ENCODE data around the gene TYR. TPM values are rescaled to one million over a fixed set of nuclear protein-coding genes. Genes with fewer than 3 reads are reported as not detected.

Gene TYR
- total and polyA plus RNA-seq, 8 donors, result not detected

DNA sequence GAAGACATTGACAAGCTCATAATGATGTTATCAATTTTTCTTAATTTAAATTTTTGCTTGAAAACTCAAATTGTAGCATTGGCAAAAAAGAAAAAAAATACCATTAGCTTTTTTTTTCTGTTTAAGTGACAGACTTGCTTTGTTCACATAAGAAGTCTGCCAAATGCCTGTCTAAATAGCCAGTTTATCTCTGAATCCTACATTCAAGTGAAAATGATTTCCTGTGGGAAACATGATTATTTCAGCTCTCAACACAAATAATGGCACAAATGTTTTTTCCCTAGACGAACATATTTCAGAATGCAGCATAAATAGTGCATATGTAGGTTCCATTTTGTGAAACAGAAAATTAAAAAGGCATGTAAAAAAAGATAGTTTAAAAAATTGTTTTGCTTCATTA is 23.5 kb downstream of the TYR start:
- intact Hi-C loops (cut with DNase I; ENCODE audit: low total_unique reads), result no loop called here
- no peaks in the 10 kb centered on the region for H3K4me1 ChIP-seq
- H3K27me3 ChIP-seq, result no peaks in the 10 kb centered on the region
- H3K4me3 ChIP-seq, result no peak overlapping the region
- TF ChIP-seq POLR2A (IDR thresholded peaks at IDR 0.05) (no peak), EP300 (IDR thresholded peaks at IDR 0.05) (no peak), POLR2AphosphoS5 (IDR thresholded peaks at IDR 0.05) (no peak)
- TF ChIP-seq, protein P1, sequence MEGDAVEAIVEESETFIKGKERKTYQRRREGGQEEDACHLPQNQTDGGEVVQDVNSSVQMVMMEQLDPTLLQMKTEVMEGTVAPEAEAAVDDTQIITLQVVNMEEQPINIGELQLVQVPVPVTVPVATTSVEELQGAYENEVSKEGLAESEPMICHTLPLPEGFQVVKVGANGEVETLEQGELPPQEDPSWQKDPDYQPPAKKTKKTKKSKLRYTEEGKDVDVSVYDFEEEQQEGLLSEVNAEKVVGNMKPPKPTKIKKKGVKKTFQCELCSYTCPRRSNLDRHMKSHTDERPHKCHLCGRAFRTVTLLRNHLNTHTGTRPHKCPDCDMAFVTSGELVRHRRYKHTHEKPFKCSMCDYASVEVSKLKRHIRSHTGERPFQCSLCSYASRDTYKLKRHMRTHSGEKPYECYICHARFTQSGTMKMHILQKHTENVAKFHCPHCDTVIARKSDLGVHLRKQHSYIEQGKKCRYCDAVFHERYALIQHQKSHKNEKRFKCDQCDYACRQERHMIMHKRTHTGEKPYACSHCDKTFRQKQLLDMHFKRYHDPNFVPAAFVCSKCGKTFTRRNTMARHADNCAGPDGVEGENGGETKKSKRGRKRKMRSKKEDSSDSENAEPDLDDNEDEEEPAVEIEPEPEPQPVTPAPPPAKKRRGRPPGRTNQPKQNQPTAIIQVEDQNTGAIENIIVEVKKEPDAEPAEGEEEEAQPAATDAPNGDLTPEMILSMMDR (IDR thresholded peaks at IDR 0.05), result no peak
- no peaks in the 10 kb centered on the region for H3K9me3 ChIP-seq
- no peak overlapping the region for H3K27ac ChIP-seq
- no peak for DNase-seq
- H3K36me3 ChIP-seq, result no peaks in the 10 kb centered on the region
- WGBS, 5 donors, result 33 to 62% (median 53%) methylated on average over 1 of the region's 1 CpG

DNA sequence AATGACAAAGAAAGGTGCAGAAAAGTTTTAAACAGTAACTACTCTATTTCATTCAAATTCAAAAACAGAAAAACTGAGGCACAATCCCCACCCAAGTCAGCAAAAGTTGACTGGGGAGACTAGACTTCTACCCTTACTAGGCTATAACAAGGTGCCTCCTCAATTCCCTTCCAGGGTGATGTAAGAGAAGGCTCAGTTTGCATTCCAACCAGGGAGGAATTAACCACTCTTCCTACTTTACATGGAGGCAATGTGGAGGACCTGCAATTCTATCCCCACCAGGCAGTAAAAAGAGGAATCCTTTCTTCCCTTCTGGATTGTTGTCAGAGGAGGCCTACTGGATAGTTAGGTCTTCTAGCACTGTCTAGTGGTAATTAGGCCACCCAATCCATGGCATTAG is 26.1 kb downstream of the TYR start:
- DNase-seq, result no peak
- intact Hi-C loops (cut with DNase I; ENCODE audit: low total_unique reads), result no loop called here
- Histone ChIP-seq H3K36me3 (no peaks in the 10 kb centered on the region), H3K27me3 (no peaks in the 10 kb centered on the region), H3K27ac (no peak overlapping the region), H3K4me1 (no peaks in the 10 kb centered on the region), H3K9me3 (peaks cover 0 to 3% (median under 1%) of the 10 kb centered on the region in 4 donors), H3K4me3 (no peak overlapping the region)
- TF ChIP-seq EP300 (IDR thresholded peaks at IDR 0.05), result no peak
- TF ChIP-seq POLR2A (IDR thresholded peaks at IDR 0.05), result no peak
- TF ChIP-seq, protein P1 (IDR thresholded peaks at IDR 0.05), result no peak
- TF ChIP-seq POLR2AphosphoS5 (IDR thresholded peaks at IDR 0.05), result no peak

DNA sequence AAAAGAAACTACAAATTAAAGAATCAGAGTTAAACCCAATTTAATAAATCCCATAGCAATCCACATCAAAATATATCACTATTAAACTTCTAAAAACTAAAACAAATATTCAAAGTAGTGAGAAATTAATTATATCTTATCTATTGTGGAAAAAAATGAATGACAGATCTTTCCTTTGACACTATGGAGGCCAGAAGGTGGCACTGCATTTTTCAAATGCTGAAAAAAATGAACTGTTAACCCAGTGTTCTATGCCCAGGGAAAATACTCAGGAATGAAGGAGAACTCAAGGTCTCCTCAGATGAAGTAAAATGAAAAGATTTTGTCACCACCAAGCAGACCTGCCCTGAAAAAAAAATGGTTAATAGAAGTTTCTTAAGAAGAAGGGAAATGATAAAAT is 27.7 kb downstream of the TYR start:
- peaks cover 0 to 9% (median 2%) of the 10 kb centered on the region in 4 donors for H3K9me3 ChIP-seq
- DNase-seq, result no peak
- no peak overlapping the region for H3K4me3 ChIP-seq
- no peak for TF ChIP-seq EP300 (IDR thresholded peaks at IDR 0.05)
- TF ChIP-seq, protein P1 (IDR thresholded peaks at IDR 0.05), result no peak
- no peak for TF ChIP-seq POLR2A (IDR thresholded peaks at IDR 0.05)
- no peak for TF ChIP-seq POLR2AphosphoS5 (IDR thresholded peaks at IDR 0.05)
- H3K27me3 ChIP-seq, result no peaks in the 10 kb centered on the region
- intact Hi-C loops (cut with DNase I; ENCODE audit: low total_unique reads), result no loop called here
- no peaks in the 10 kb centered on the region for H3K36me3 ChIP-seq
- no peak overlapping the region for H3K27ac ChIP-seq
- H3K4me1 ChIP-seq, result no peaks in the 10 kb centered on the region

GRCh38 chr11:89220684-89221339 is 43.1 kb downstream of the TYR start:
- 72 to 78% (median 76%) methylated on average over 8 of the region's 8 CpGs for WGBS, 5 donors
- Histone ChIP-seq H3K36me3 (no peaks in the 10 kb centered on the region), H3K27me3 (no peaks in the 10 kb centered on the region), H3K27ac (no peak overlapping the region), H3K4me1 (no peaks in the 10 kb centered on the region), H3K4me3 (no peak overlapping the region), H3K9me3 (no peaks in the 10 kb centered on the region)
- DNase-seq, result no peak
- intact Hi-C loops (cut with DNase I; ENCODE audit: low total_unique reads), result no loop called here
- TF ChIP-seq EP300 (IDR thresholded peaks at IDR 0.05) (no peak), POLR2AphosphoS5 (IDR thresholded peaks at IDR 0.05) (no peak), POLR2A (IDR thresholded peaks at IDR 0.05) (no peak)
- TF ChIP-seq, protein P1 (IDR thresholded peaks at IDR 0.05), result no peak

All from stomach (tissue), 9 donors.